ENCODE measurements around the gene CACNA1C. TPM values are rescaled to one million over a fixed set of nuclear protein-coding genes. Genes with fewer than 3 reads are reported as not detected.

The CACNA1C gene
- total and polyA plus RNA-seq, 5 donors from 2014 or later = 0.02 to 0.14 (median 0.10) TPM

- Histone ChIP-seq H3K27me3 (ENCODE audit: control insufficient read depth, insufficient read depth, low read length) (no peaks in the 10 kb centered on the region), H3K4me1 (ENCODE audit: control insufficient read depth, insufficient read depth, low read length, poor library complexity, severe bottlenecking) (no peaks in the 10 kb centered on the region), H3K27ac (ENCODE audit: insufficient read depth, low read length, poor library complexity, severe bottlenecking) (no peak overlapping the region), H3K9me3 (ENCODE audit: control insufficient read depth in 2 of 2, low read length in 2 of 2) (no peaks in the 10 kb centered on the region), H3K36me3 (ENCODE audit: control insufficient read depth, insufficient read depth, low read length) (no peaks in the 10 kb centered on the region), H3K4me3 (ENCODE audit: low read depth, low read length) (no peak overlapping the region)
- Mint-ChIP-seq H3K27ac (no peak overlapping the region), H3K27me3 (no peaks in the 10 kb centered on the region), H3K4me1 (no peaks in the 10 kb centered on the region), H3K4me3 (no peak overlapping the region), H3K36me3 (no peaks in the 10 kb centered on the region), H3K9me3 (peaks cover 0 to 4% (median 0%) of the 10 kb centered on the region in 7 donors)
- ATAC-seq (ENCODE audit: low read depth in 2 of 2) (no peak), DNase-seq (no peak)
Measured at GRCh38 chr12:2513141-2514037, 460.6 kb downstream of the CACNA1C start.

GRCh38 chr12:2514038-2514340 lies 461.2 kb downstream of the CACNA1C start:
- Mint-ChIP-seq H3K36me3 (no peaks in the 10 kb centered on the region), H3K27ac (no peak overlapping the region), H3K27me3 (no peaks in the 10 kb centered on the region), H3K9me3 (peaks cover 0 to 4% (median 0%) of the 10 kb centered on the region in 7 donors), H3K4me1 (no peaks in the 10 kb centered on the region), H3K4me3 (no peak overlapping the region)
- DNase-seq (no peak), ATAC-seq (ENCODE audit: low read depth in 2 of 2) (no peak)
- H3K4me3 ChIP-seq (ENCODE audit: low read depth, low read length) = no peak overlapping the region
- no peaks in the 10 kb centered on the region for H3K4me1 ChIP-seq (ENCODE audit: control insufficient read depth, insufficient read depth, low read length, poor library complexity, severe bottlenecking)
- H3K9me3 ChIP-seq (ENCODE audit: control insufficient read depth in 2 of 2, low read length in 2 of 2) = no peaks in the 10 kb centered on the region
- no peaks in the 10 kb centered on the region for H3K27me3 ChIP-seq (ENCODE audit: control insufficient read depth, insufficient read depth, low read length)
- no peaks in the 10 kb centered on the region for H3K36me3 ChIP-seq (ENCODE audit: control insufficient read depth, insufficient read depth, low read length)
- no peak overlapping the region for H3K27ac ChIP-seq (ENCODE audit: insufficient read depth, low read length, poor library complexity, severe bottlenecking)

GRCh38 chr12:2520722-2521246 lies 468.0 kb downstream of the CACNA1C start:
- no peaks in the 10 kb centered on the region for H3K4me1 ChIP-seq (ENCODE audit: control insufficient read depth, insufficient read depth, low read length, poor library complexity, severe bottlenecking)
- Mint-ChIP-seq H3K4me3 (no peak overlapping the region), H3K27me3 (peaks cover 9% of the 10 kb centered on the region), H3K27ac (no peak overlapping the region), H3K9me3 (peaks cover 0 to 9% (median 0%) of the 10 kb centered on the region in 7 donors), H3K4me1 (no peaks in the 10 kb centered on the region), H3K36me3 (no peaks in the 10 kb centered on the region)
- H3K27me3 ChIP-seq (ENCODE audit: control insufficient read depth, insufficient read depth, low read length) = no peaks in the 10 kb centered on the region
- DNase-seq = no peak
- H3K9me3 ChIP-seq (ENCODE audit: control insufficient read depth in 2 of 2, low read length in 2 of 2) = no peaks in the 10 kb centered on the region
- no peak for ATAC-seq (ENCODE audit: low read depth in 2 of 2)
- H3K27ac ChIP-seq (ENCODE audit: insufficient read depth, low read length, poor library complexity, severe bottlenecking) = no peak overlapping the region
- H3K4me3 ChIP-seq (ENCODE audit: low read depth, low read length) = no peak overlapping the region
- H3K36me3 ChIP-seq (ENCODE audit: control insufficient read depth, insufficient read depth, low read length) = no peaks in the 10 kb centered on the region

- no peak overlapping the region for H3K27ac ChIP-seq (ENCODE audit: insufficient read depth, low read length, poor library complexity, severe bottlenecking)
- H3K27me3 Mint-ChIP-seq = peaks cover 11% of the 10 kb centered on the region
- ATAC-seq (ENCODE audit: low read depth in 2 of 2) (no peak), DNase-seq (no peak)
- no peak overlapping the region for H3K4me3 ChIP-seq (ENCODE audit: low read depth, low read length)
- H3K36me3 ChIP-seq (ENCODE audit: control insufficient read depth, insufficient read depth, low read length) = no peaks in the 10 kb centered on the region
- H3K4me1 Mint-ChIP-seq = no peaks in the 10 kb centered on the region
- H3K4me3 Mint-ChIP-seq = no peak overlapping the region
- no peak overlapping the region for H3K27ac Mint-ChIP-seq
- H3K9me3 Mint-ChIP-seq = peaks cover 0 to 9% (median 0%) of the 10 kb centered on the region in 7 donors
- H3K36me3 Mint-ChIP-seq = no peaks in the 10 kb centered on the region
- no peaks in the 10 kb centered on the region for H3K27me3 ChIP-seq (ENCODE audit: control insufficient read depth, insufficient read depth, low read length)
- no peaks in the 10 kb centered on the region for H3K4me1 ChIP-seq (ENCODE audit: control insufficient read depth, insufficient read depth, low read length, poor library complexity, severe bottlenecking)
- H3K9me3 ChIP-seq (ENCODE audit: control insufficient read depth in 2 of 2, low read length in 2 of 2) = no peaks in the 10 kb centered on the region
Measured at GRCh38 chr12:2523317-2523716, 470.5 kb downstream of the CACNA1C start.

- ATAC-seq (ENCODE audit: low read depth in 2 of 2) (no peak), DNase-seq (no peak)
- Mint-ChIP-seq H3K27me3 (peaks cover 16% of the 10 kb centered on the region), H3K4me3 (no peak overlapping the region), H3K27ac (no peak overlapping the region), H3K4me1 (no peaks in the 10 kb centered on the region), H3K36me3 (no peaks in the 10 kb centered on the region), H3K9me3 (peaks cover 0 to 9% (median 2%) of the 10 kb centered on the region in 7 donors)
- H3K27ac ChIP-seq (ENCODE audit: insufficient read depth, low read length, poor library complexity, severe bottlenecking) = no peak overlapping the region
- no peaks in the 10 kb centered on the region for H3K9me3 ChIP-seq (ENCODE audit: control insufficient read depth in 2 of 2, low read length in 2 of 2)
- no peaks in the 10 kb centered on the region for H3K4me1 ChIP-seq (ENCODE audit: control insufficient read depth, insufficient read depth, low read length, poor library complexity, severe bottlenecking)
- no peak overlapping the region for H3K4me3 ChIP-seq (ENCODE audit: low read depth, low read length)
- no peaks in the 10 kb centered on the region for H3K36me3 ChIP-seq (ENCODE audit: control insufficient read depth, insufficient read depth, low read length)
- no peaks in the 10 kb centered on the region for H3K27me3 ChIP-seq (ENCODE audit: control insufficient read depth, insufficient read depth, low read length)
Measured at GRCh38 chr12:2523844-2524243, 471.1 kb downstream of the CACNA1C start.

- peaks cover 0 to 9% (median 1%) of the 10 kb centered on the region in 7 donors for H3K9me3 Mint-ChIP-seq
- H3K27me3 ChIP-seq (ENCODE audit: control insufficient read depth, insufficient read depth, low read length) = peaks cover under 1% of the 10 kb centered on the region
- no peak for ATAC-seq (ENCODE audit: low read depth in 2 of 2)
Measured at GRCh38 chr12:2526371-2526770, 473.6 kb downstream of the CACNA1C start.

GRCh38 chr12:2528001-2528400 lies 475.2 kb downstream of the CACNA1C start:
- Histone ChIP-seq H3K4me3 (ENCODE audit: low read depth, low read length) (no peak overlapping the region), H3K36me3 (ENCODE audit: control insufficient read depth, insufficient read depth, low read length) (no peaks in the 10 kb centered on the region), H3K27ac (ENCODE audit: insufficient read depth, low read length, poor library complexity, severe bottlenecking) (no peak overlapping the region), H3K4me1 (ENCODE audit: control insufficient read depth, insufficient read depth, low read length, poor library complexity, severe bottlenecking) (no peaks in the 10 kb centered on the region), H3K27me3 (ENCODE audit: control insufficient read depth, insufficient read depth, low read length) (peaks cover 1% of the 10 kb centered on the region), H3K9me3 (ENCODE audit: control insufficient read depth in 2 of 2, low read length in 2 of 2) (no peaks in the 10 kb centered on the region)
- Mint-ChIP-seq H3K4me1 (no peaks in the 10 kb centered on the region), H3K27me3 (peaks cover 22% of the 10 kb centered on the region), H3K9me3 (peaks cover 0 to 3% (median 0%) of the 10 kb centered on the region in 7 donors), H3K4me3 (no peak overlapping the region), H3K27ac (no peak overlapping the region), H3K36me3 (no peaks in the 10 kb centered on the region)
- ATAC-seq (ENCODE audit: low read depth in 2 of 2) (no peak), DNase-seq (no peak)

More at GRCh38 chr12:2526371-2526770, 473.6 kb downstream of the CACNA1C start:
- H3K27ac ChIP-seq (ENCODE audit: insufficient read depth, low read length, poor library complexity, severe bottlenecking) = no peak overlapping the region
- no peaks in the 10 kb centered on the region for H3K9me3 ChIP-seq (ENCODE audit: control insufficient read depth in 2 of 2, low read length in 2 of 2)
- Mint-ChIP-seq H3K27me3 (peaks cover 21% of the 10 kb centered on the region), H3K36me3 (no peaks in the 10 kb centered on the region), H3K27ac (no peak overlapping the region), H3K4me3 (no peak overlapping the region), H3K4me1 (no peaks in the 10 kb centered on the region)
- no peaks in the 10 kb centered on the region for H3K36me3 ChIP-seq (ENCODE audit: control insufficient read depth, insufficient read depth, low read length)
- no peaks in the 10 kb centered on the region for H3K4me1 ChIP-seq (ENCODE audit: control insufficient read depth, insufficient read depth, low read length, poor library complexity, severe bottlenecking)
- no peak for DNase-seq
- no peak overlapping the region for H3K4me3 ChIP-seq (ENCODE audit: low read depth, low read length)

GRCh38 chr12:2529807-2530206 lies 477.0 kb downstream of the CACNA1C start:
- no peak for ATAC-seq (ENCODE audit: low read depth in 2 of 2)
- Mint-ChIP-seq H3K4me1 (no peaks in the 10 kb centered on the region), H3K27ac (no peak overlapping the region), H3K9me3 (peaks cover 0 to 2% (median 0%) of the 10 kb centered on the region in 7 donors), H3K4me3 (no peak overlapping the region), H3K27me3 (peaks cover 19% of the 10 kb centered on the region), H3K36me3 (no peaks in the 10 kb centered on the region)
- Histone ChIP-seq H3K36me3 (ENCODE audit: control insufficient read depth, insufficient read depth, low read length) (no peaks in the 10 kb centered on the region), H3K27ac (ENCODE audit: insufficient read depth, low read length, poor library complexity, severe bottlenecking) (no peak overlapping the region), H3K4me1 (ENCODE audit: control insufficient read depth, insufficient read depth, low read length, poor library complexity, severe bottlenecking) (no peaks in the 10 kb centered on the region), H3K9me3 (ENCODE audit: control insufficient read depth in 2 of 2, low read length in 2 of 2) (no peaks in the 10 kb centered on the region), H3K27me3 (ENCODE audit: control insufficient read depth, insufficient read depth, low read length) (peaks cover 1% of the 10 kb centered on the region), H3K4me3 (ENCODE audit: low read depth, low read length) (no peak overlapping the region)
- DNase-seq = no peak
